ENCODE results near the gene CYP51A1.
"Not testable (repeated sequence)": the region's sequence is repeated elsewhere in the genome, so short reads cannot be mapped to it uniquely, and the experiment has no call there.

- not testable (repeated sequence) for TF ChIP-seq CTCF (optimal IDR thresholded peaks at IDR 0.05 in 1 of 3, IDR thresholded peaks at IDR 0.05 in 1 of 3, conservative IDR thresholded peaks at IDR 0.05 in 1 of 3; ENCODE audit: extremely low read depth in 1 of 3, insufficient read depth in 2 of 3, low read length in 3 of 3); EZH2 (IDR thresholded peaks at IDR 0.05; ENCODE audit: low read length)
Measured at GRCh38 chr7:92102862-92103261, 31.4 kb downstream of the CYP51A1 start.

All from keratinocyte (primary cell).